Rectal smooth muscle tissue (tissue), 1 donor: ENCODE data around the gene CDH13.

Experiments
- H3K27ac ChIP-seq: one replicate; pipeline ENCODE4 v1.7.0; 2013; ENCODE audit warnings: low read depth, low read length, inconsistent platforms
- H3K27me3 ChIP-seq: one replicate; pipeline ENCODE4 v1.7.0; 2013; ENCODE audit warnings: low read length; ENCODE audit not compliant: control insufficient read depth, insufficient read depth
- H3K36me3 ChIP-seq: one replicate; pipeline ENCODE4 v1.7.0; 2013; ENCODE audit warnings: low read length; ENCODE audit not compliant: control insufficient read depth, insufficient read depth
- H3K4me1 ChIP-seq: one replicate; pipeline ENCODE4 v1.7.0; 2013; ENCODE audit warnings: low read length; ENCODE audit not compliant: control insufficient read depth, insufficient read depth
- H3K4me3 ChIP-seq: one replicate; pipeline ENCODE4 v1.7.0; 2013; ENCODE audit warnings: low read length
- H3K9ac ChIP-seq: one replicate; pipeline ENCODE4 v1.7.0; 2013; ENCODE audit warnings: low read length

Gene CDH13

DNA sequence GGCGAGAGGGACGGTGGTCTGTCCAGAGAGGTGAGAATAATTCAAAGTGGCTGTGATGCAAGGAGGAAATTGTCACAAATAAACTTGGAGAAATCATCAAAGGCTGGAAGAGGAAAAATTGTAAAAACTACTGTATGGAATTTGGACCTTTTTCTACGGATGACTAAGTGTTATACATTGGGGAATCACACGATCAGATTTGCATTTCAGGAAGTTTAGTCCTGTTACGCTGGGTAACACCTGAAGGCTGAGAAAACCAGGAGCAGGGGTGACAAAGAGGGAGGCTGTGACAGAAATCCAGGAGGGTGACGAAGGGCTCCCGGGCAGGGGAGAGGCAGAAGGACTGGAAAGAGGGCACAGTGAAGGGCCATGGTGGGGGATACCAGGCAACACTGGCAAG, 511.7 kb downstream of the CDH13 start:
- H3K27me3 ChIP-seq = no peaks in the 10 kb centered on the region
- H3K4me3 ChIP-seq = no peak overlapping the region
- H3K27ac ChIP-seq = no peak overlapping the region

DNA sequence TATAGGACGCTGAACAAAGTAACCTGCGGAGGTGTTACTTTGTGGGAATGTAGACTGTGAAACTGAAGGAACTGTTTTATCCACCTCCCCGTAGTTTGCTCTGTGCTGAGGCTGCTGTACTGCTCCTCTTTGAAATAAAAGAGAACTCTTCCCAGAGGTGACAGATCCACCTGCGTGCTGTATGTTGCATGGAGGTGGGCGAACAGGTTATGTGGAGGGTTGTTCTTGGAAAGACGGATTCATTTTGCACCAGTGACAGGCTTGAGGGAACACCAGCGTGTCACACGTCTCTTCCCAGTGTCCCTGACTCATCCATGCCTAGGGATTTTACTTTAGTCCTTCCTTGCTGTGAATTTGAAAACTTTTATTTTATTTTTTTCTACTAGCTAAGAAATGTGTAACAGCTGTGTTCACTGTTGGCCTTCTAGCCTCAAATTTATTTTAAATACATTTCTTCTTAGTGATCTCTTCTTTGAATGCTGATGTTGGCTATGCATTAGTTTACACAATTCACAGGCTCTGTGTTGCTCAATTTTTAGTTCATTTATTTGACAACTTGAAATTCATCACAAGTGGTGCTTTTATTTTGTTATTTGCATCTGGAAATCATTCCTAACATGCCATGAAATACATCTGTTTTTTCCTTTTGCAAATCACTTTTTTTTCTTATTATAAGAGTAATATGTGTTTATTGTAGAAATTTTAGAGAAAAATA, 512.4 kb downstream of the CDH13 start:
- H3K4me3 ChIP-seq = no peak overlapping the region
- H3K27me3 ChIP-seq = no peaks in the 10 kb centered on the region
- H3K4me1 ChIP-seq = no peaks in the 10 kb centered on the region
- H3K36me3 ChIP-seq = no peaks in the 10 kb centered on the region
- no peak overlapping the region for H3K9ac ChIP-seq
- H3K27ac ChIP-seq = no peak overlapping the region

More for the DNA sequence above, 511.7 kb downstream of the CDH13 start:
- Histone ChIP-seq H3K9ac (no peak overlapping the region), H3K36me3 (no peaks in the 10 kb centered on the region), H3K4me1 (no peaks in the 10 kb centered on the region)

DNA sequence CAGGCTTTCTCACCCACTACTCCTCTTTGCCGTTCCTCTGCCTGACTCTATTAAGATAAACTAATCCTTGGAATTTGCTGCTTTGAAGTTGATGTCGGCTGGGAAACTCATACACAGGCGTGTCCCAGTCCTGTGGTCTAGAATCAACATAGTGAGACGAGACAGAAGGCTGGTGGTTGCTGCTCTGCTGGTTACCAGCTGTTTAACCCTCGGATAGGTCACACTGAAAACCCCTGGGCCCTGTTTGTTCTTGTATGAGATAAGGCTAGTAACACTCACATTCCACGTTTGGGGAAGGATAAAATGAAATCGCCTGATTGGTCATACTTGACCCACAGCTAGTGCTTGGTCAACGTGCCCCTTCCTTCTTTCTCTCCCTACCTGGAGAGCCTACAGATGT, 517.0 kb downstream of the CDH13 start:
- Histone ChIP-seq H3K27ac (no peak overlapping the region), H3K4me1 (no peaks in the 10 kb centered on the region), H3K9ac (no peak overlapping the region), H3K27me3 (no peaks in the 10 kb centered on the region), H3K36me3 (no peaks in the 10 kb centered on the region), H3K4me3 (no peak overlapping the region)

DNA sequence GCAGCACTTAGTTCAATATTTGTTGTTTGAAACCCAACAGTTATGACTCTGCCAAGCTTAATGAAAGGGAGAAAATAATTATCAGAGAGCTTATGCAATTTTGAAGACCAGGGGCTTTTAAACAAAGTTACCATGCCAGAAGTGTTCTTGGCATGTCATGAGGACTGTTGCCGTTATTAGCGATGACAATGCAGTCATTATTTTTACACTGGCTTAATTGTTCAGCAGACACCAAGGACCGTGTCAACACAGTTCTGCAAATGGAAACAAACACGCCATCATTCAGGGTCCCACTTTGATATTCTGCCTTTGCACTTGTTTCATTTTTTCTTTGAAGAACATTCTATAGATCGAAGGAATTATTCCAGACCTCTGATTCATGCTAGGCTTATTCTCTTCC, 518.5 kb downstream of the CDH13 start:
- no peak overlapping the region for H3K27ac ChIP-seq
- no peaks in the 10 kb centered on the region for H3K4me1 ChIP-seq
- no peak overlapping the region for H3K4me3 ChIP-seq
- H3K36me3 ChIP-seq = no peaks in the 10 kb centered on the region
- H3K9ac ChIP-seq = no peak overlapping the region
- H3K27me3 ChIP-seq = no peaks in the 10 kb centered on the region

DNA sequence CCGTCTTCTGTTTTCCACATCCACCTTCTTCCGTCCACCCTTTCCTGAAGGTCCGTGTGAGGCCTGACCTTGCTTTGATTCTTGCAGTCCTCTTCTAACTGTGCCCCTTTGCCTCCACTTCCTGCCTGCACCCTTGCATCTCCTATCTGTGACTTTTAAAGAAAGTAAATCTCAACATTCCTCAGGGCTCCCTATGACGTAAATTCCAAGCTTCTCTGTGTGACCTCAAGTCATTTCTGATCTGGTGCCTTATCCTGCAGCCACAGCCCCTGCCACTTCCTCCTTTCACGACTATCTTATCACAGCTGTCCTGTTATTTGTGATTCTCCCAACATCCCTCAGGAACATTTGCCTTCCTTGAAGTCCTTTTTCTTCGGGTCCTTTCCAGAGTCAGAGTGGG, 520.5 kb downstream of the CDH13 start:
- Histone ChIP-seq H3K36me3 (no peaks in the 10 kb centered on the region), H3K27ac (no peak overlapping the region), H3K4me1 (no peaks in the 10 kb centered on the region), H3K4me3 (no peak overlapping the region), H3K27me3 (no peaks in the 10 kb centered on the region), H3K9ac (no peak overlapping the region)

DNA sequence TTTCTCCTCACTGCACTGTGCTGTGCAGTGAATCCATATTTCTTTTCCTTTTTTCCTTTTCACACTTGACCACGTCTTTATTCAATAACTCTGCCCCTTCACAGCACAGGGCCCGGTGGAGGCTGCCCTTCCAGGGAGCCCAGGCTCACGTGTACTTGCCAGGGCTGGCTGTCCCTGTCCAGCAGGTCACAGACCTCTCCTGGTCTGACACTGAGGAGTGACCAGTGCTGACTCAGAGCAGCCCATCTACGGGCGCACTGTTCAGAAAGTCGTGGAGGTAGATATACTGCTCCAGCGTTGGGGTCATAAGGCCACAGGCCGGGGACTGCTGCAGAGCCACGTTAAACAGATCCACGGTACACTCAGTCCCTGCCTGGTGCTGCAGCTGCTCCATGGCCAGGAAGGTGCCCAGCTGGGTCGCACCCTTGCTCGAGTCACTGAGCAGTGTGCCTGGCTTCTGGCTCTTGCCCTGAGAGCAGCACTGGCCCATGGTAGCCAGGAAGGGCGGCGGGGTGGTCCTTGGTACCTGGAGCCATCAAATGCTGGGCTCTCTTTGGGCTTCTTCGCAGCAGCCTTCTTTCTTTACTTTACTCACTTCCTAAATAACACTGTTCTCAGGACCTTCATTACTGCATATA, 531.7 kb downstream of the CDH13 start:
- Histone ChIP-seq H3K27ac (no peak overlapping the region), H3K4me1 (no peaks in the 10 kb centered on the region), H3K27me3 (no peaks in the 10 kb centered on the region), H3K4me3 (no peak overlapping the region), H3K36me3 (no peaks in the 10 kb centered on the region), H3K9ac (no peak overlapping the region)

DNA sequence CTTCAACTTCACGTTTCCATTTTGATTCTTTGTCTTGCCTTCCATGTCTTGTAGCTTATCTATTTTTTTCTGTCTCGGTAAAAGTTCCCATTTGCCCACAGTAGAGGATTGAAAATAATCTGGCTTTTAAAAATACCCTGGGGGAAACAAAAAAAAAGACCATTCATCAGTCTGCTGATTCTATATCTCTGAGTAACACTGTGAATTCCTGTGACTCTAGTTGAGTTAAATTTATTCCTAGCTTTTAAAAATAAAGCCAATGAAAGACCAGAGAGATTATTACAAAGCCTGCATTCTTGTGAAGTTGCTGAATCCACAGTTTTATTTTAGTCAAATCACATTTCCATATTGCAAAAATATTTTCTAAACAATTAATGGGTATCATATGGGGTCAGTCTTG, 532.3 kb downstream of the CDH13 start:
- Histone ChIP-seq H3K27ac (no peak overlapping the region), H3K9ac (no peak overlapping the region), H3K36me3 (no peaks in the 10 kb centered on the region), H3K4me3 (no peak overlapping the region), H3K27me3 (no peaks in the 10 kb centered on the region), H3K4me1 (no peaks in the 10 kb centered on the region)

DNA sequence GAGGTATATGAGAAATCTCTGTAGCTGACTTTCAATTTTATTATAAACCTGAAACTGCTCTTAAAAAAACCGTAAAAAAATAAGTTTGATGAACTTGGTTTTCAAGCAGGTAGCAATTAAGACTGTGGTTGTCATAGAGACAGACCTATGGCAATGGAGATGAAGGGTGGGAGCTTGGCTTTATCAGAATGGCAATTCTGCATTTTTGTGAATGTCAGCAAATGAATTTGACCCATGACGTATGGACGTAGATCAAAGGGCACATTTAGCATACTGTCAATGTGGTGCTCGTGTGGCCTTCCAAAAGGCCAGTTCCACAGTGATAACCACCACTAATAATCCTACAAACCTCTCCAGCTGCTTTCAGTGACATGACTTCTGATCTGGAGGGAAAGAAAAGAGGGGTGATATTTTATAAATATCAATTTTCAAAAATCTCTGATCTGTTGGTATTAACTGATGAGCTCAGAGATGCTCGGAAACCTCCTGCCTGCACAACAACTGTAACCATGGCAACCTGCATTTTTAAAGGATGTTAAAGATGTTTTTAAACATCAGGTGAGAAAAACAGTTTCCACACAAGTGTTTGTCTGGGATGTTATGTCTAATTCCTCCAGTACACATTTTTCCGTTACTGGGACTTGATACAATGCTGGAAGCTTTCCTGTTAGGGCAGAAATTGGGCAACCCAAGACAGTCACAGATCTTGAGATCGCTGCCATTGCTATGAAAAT, 533.7 kb downstream of the CDH13 start:
- Histone ChIP-seq H3K36me3 (no peaks in the 10 kb centered on the region), H3K27me3 (no peaks in the 10 kb centered on the region), H3K9ac (no peak overlapping the region), H3K4me3 (no peak overlapping the region), H3K4me1 (no peaks in the 10 kb centered on the region), H3K27ac (no peak overlapping the region)

DNA sequence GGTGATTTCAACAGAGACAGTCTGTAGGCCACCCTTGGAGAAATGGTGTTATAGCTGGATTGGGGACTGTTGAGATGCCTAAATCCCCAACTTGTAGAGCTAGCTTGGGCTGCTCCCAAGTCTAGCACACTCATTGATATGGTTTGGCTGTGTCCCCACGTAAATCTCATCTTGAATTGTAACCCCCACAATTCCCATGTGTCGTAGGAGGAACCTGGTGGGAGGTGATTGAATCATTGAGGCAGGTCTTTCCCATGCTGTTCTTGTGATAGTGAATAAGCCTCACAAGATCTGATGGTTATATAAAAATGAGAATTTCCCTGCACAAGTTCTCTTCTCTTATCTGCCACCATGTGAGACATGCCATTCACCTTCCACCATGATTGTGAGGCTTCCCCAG, 536.0 kb downstream of the CDH13 start:
- no peak overlapping the region for H3K4me3 ChIP-seq
- H3K9ac ChIP-seq = no peak overlapping the region
- no peaks in the 10 kb centered on the region for H3K36me3 ChIP-seq
- H3K4me1 ChIP-seq = no peaks in the 10 kb centered on the region
- no peaks in the 10 kb centered on the region for H3K27me3 ChIP-seq
- no peak overlapping the region for H3K27ac ChIP-seq

DNA sequence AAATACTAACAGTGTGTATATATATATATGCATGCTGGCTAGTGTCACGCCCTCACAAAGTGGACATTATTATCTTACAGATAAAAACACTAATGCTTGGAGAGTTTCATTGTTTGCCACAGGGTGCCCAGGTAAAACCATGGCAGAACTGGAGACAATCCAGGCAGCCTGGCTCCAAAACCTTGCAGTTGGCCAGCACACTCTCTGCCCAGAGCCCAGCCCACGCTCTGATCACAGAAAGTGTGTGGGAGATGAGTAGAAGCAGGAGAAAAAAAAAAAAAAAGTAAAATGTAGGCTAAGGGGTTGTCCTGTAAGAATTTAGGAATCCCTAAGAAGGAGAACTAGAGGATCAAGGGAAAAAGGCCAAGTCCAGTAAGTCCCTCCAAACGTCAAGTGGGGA, 538.0 kb downstream of the CDH13 start:
- Histone ChIP-seq H3K4me1 (no peaks in the 10 kb centered on the region), H3K27me3 (no peaks in the 10 kb centered on the region), H3K36me3 (no peaks in the 10 kb centered on the region), H3K9ac (no peak overlapping the region), H3K4me3 (no peak overlapping the region), H3K27ac (no peak overlapping the region)

DNA sequence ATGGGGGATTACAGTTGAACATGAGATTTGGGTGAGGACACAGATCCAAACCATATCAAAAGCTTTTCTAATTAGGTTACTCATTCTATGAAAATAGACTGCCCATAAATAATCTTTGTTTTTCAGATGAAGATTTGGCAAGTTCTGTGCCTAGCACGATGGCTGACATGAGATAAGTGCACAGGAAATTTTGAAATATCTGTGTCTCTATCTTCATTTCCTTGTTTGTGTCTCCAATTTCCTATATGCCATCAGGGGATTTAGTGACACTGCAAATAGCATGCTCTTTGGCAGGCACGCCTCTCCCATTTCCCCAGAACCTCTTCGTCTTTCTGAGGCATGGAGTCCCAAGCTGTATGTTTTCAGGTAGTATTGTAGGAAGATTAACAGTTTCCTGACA, 544.6 kb downstream of the CDH13 start:
- no peaks in the 10 kb centered on the region for H3K27me3 ChIP-seq
- H3K4me1 ChIP-seq = no peaks in the 10 kb centered on the region
- no peak overlapping the region for H3K4me3 ChIP-seq
- no peaks in the 10 kb centered on the region for H3K36me3 ChIP-seq
- H3K27ac ChIP-seq = no peak overlapping the region
- H3K9ac ChIP-seq = no peak overlapping the region

DNA sequence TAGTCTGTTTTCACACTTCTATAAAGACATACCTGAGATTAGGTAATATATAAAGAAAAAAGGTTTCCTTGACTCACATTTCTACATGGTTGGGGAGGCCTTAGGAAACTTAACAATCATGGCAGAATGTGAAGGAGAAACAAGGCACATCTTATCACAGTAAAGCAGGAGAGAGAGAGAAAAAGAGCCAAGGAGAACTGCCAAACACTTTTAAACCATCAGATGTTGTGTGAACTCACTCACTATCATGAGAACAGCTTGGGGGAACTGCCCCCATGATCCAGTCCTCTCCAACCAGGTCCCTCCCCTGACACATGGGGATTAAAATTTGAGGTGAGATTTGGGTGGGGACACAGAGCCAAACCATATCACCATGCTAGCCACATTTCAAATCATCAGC, 547.9 kb downstream of the CDH13 start:
- H3K4me3 ChIP-seq = no peak overlapping the region
- H3K36me3 ChIP-seq = no peaks in the 10 kb centered on the region
- H3K9ac ChIP-seq = no peak overlapping the region
- H3K27me3 ChIP-seq = no peaks in the 10 kb centered on the region
- H3K27ac ChIP-seq = no peak overlapping the region
- H3K4me1 ChIP-seq = no peaks in the 10 kb centered on the region
